IMR-90 (cell line): ENCODE measurements around the gene PCSK2. TPM values are rescaled to one million over a fixed set of nuclear protein-coding genes. Genes with fewer than 3 reads are reported as not detected.

Experiments used
- ATAC-seq: fragments of 200-7000 bp; cut with Tn5 transposase; 2 replicates; pipeline ENCODE4 v1.9.1; 2020; ENCODE audit warnings: low read depth, mild to moderate bottlenecking, moderate library complexity
- BruUV-seq: library from RNA; stranded (reverse); fragments of 400-500 nt; replicated peaks from 2 replicates; lab custom pipeline; 2021; lab: Mats Ljungman, UMichigan
- CTCF ChIA-PET: fragments of 300-600 bp; formaldehyde crosslinking; extraction: SDS; loops from one replicate; lab custom pipeline; 2021; ENCODE audit warnings: antibody characterized with exemption; lab: Yijun Ruan, JAX
- POLR2A ChIA-PET: fragments of 300-600 bp; sonication (Branson Sonifier 250); formaldehyde crosslinking; loops from one replicate; lab custom pipeline; 2022; ENCODE audit warnings: antibody characterized with exemption; ENCODE audit not compliant: unreplicated experiment; lab: Charles Lee
- DNase-seq: peaks from one replicate; pipeline ENCODE4 v3.0.0; 2013
- H2AFZ ChIP-seq: replicated peaks from 2 replicates; pipeline ENCODE3; 2013; ENCODE audit warnings: low read length, mild to moderate bottlenecking; ENCODE audit not compliant: poor library complexity
- H2AK5ac ChIP-seq: 2 replicates; pipeline ENCODE4 v1.6.1; 2013; ENCODE audit warnings: low read depth, low read length, inconsistent platforms
- H2AK9ac ChIP-seq: replicated peaks from 2 replicates; pipeline ENCODE3; 2013; ENCODE audit warnings: mild to moderate bottlenecking, low read depth, low read length, moderate library complexity; ENCODE audit not compliant: poor library complexity
- H2BK120ac ChIP-seq: 2 replicates; pipeline ENCODE4 v1.6.1; 2013; ENCODE audit warnings: low read depth, low read length, inconsistent platforms
- H2BK15ac ChIP-seq: 3 replicates; pipeline ENCODE4 v1.6.1; 2013; ENCODE audit warnings: low read depth, low read length, inconsistent platforms
- H2BK20ac ChIP-seq: 2 replicates; pipeline ENCODE4 v1.6.1; 2013; ENCODE audit warnings: low read depth, mild to moderate bottlenecking, inconsistent platforms, low read length, moderate library complexity
- H2BK5ac ChIP-seq: 2 replicates; pipeline ENCODE4 v1.6.1; 2013; ENCODE audit warnings: mild to moderate bottlenecking, low read depth, low read length, inconsistent platforms; ENCODE audit not compliant: poor library complexity, severe bottlenecking
- H3K14ac ChIP-seq: replicated peaks from 2 replicates; pipeline ENCODE4 v1.6.1; 2013; ENCODE audit warnings: low read depth, low read length, inconsistent platforms
- H3K18ac ChIP-seq: 2 replicates; pipeline ENCODE4 v1.6.1; 2013; ENCODE audit warnings: low read depth, low read length, control low read depth
- H3K23ac ChIP-seq: 2 replicates; pipeline ENCODE4 v1.6.1; 2013; ENCODE audit warnings: low read depth, low read length, inconsistent platforms
- H3K27ac ChIP-seq: 2 replicates; pipeline ENCODE4 v1.5.1; 2013; ENCODE audit warnings: mild to moderate bottlenecking, control low read depth, low read length; ENCODE audit not compliant: insufficient read depth
- H3K27me3 ChIP-seq: 2 replicates; pipeline ENCODE4 v1.6.1; 2013; ENCODE audit warnings: low read length; ENCODE audit not compliant: control insufficient read depth, insufficient read depth
- H3K36me3 ChIP-seq: 2 replicates; pipeline ENCODE4 v1.6.1; 2013; ENCODE audit warnings: low read length, mixed read lengths; ENCODE audit not compliant: control insufficient read depth, insufficient read depth
- H3K4ac ChIP-seq: 2 replicates; pipeline ENCODE4 v1.6.1; 2013; ENCODE audit warnings: low read depth, low read length, inconsistent platforms
- H3K4me1 ChIP-seq: 2 replicates; pipeline ENCODE4 v1.6.1; 2013; ENCODE audit warnings: low read length, mixed read lengths; ENCODE audit not compliant: control insufficient read depth, insufficient read depth
- H3K4me2 ChIP-seq: 2 replicates; pipeline ENCODE4 v1.6.1; 2013; ENCODE audit warnings: low read depth, mild to moderate bottlenecking, control low read depth, low read length, moderate library complexity
- H3K4me3 ChIP-seq: 2 replicates; pipeline ENCODE4 v1.5.1; 2013; ENCODE audit warnings: low read depth, mild to moderate bottlenecking, control low read depth, low read length, moderate library complexity; ENCODE audit not compliant: insufficient read depth
- H3K56ac ChIP-seq: 2 replicates; pipeline ENCODE4 v1.6.1; 2013; ENCODE audit warnings: low read length, inconsistent platforms; ENCODE audit not compliant: insufficient read depth; ENCODE audit errors: extremely low read depth
- H3K79me1 ChIP-seq, 2 experiments: 2 replicates each; pipeline ENCODE4 v1.6.1; 2013; ENCODE audit warnings: low read length in 2 of 2, inconsistent platforms in 1 of 2, low read depth in 1 of 2
- H3K9ac ChIP-seq: 2 replicates; pipeline ENCODE4 v1.6.1; 2013; ENCODE audit warnings: low read depth, low read length, control low read depth
- H3K9me1 ChIP-seq: 2 replicates; pipeline ENCODE4 v1.6.1; 2013; ENCODE audit warnings: low read length, inconsistent platforms; ENCODE audit not compliant: insufficient read depth
- H3K9me3 ChIP-seq: 2 replicates; pipeline ENCODE4 v1.6.1; 2013; ENCODE audit warnings: low read length; ENCODE audit not compliant: control insufficient read depth, insufficient read depth
- H4K20me1 ChIP-seq: 2 replicates; pipeline ENCODE4 v1.6.1; 2013; ENCODE audit warnings: low read length, inconsistent platforms; ENCODE audit not compliant: insufficient read depth
- H4K5ac ChIP-seq: 2 replicates; pipeline ENCODE4 v1.6.1; 2013; ENCODE audit warnings: mild to moderate bottlenecking, low read depth, low read length, control low read depth
- H4K8ac ChIP-seq, 2 experiments: 2 replicates each; pipeline ENCODE4 v1.6.1; 2013; ENCODE audit warnings: low read depth in 2 of 2, low read length in 2 of 2, control low read depth in 1 of 2, inconsistent platforms in 1 of 2
- H4K91ac ChIP-seq: 2 replicates; pipeline ENCODE4 v1.6.1; 2013; ENCODE audit warnings: low read depth, low read length, inconsistent platforms; ENCODE audit not compliant: insufficient read depth
- ELK1 ChIP-seq: fragments of 150-350 bp; IDR thresholded peaks from 2 replicates; pipeline ENCODE4 v1.6.1; 2016; ENCODE audit warnings: low read depth, mild to moderate bottlenecking, low read length, moderate library complexity, borderline replicate concordance
- WGBS, 2 experiments: methylation state at CpG; one replicate each; pipeline versions ENCODE4 v1.1.5 to v1.1.7; 2013; ENCODE audit warnings: missing lambda C conversion rate in 2 of 2; ENCODE audit not compliant: insufficient read length in 1 of 2; ENCODE audit errors: extremely low coverage in 2 of 2; 5-methylcytosine and 5-hydroxymethylcytosine counted together
- dilution Hi-C: fragments of 300-500 bp; cut with HindIII; formaldehyde crosslinking; loops from one replicate; pipeline ENCODE4 v1.14.3; 2018; ENCODE audit warnings: low sequenced_read_pairs; ENCODE audit not compliant: unreplicated experiment
- in situ Hi-C: fragments of 300-500 bp; cut with MboI; formaldehyde crosslinking; loops from 3 replicates; pipeline ENCODE4 v1.14.3; 2019; ENCODE audit warnings: low sequenced_read_pairs, inconsistent platforms, mixed read lengths
- intact Hi-C: fragments of 100-400 bp; cut with micrococcal nuclease; formaldehyde crosslinking; loops from 2 replicates; pipeline ENCODE4 v1.10.0; 2022
- polyA plus RNA-seq, 3 experiments: library from polyadenylated mRNA; depleted of rRNA; stranded (reverse); fragments of >200 nt; gene quantifications; 2 replicates each; pipeline ENCODE4 v1.2.3, GENCODE V29; 2012; ENCODE audit warnings: low replicate concordance in 1 of 3
- total RNA-seq: library from RNA; depleted of rRNA; stranded (reverse); fragments of >200 nt; gene quantifications from 2 replicates; pipeline ENCODE4 v1.2.3, GENCODE V29; 2012

PCSK2 gene
- total and polyA plus RNA-seq, 2 of the 4 experiments (the other 2 are of a cell fraction), result not detected

DNA sequence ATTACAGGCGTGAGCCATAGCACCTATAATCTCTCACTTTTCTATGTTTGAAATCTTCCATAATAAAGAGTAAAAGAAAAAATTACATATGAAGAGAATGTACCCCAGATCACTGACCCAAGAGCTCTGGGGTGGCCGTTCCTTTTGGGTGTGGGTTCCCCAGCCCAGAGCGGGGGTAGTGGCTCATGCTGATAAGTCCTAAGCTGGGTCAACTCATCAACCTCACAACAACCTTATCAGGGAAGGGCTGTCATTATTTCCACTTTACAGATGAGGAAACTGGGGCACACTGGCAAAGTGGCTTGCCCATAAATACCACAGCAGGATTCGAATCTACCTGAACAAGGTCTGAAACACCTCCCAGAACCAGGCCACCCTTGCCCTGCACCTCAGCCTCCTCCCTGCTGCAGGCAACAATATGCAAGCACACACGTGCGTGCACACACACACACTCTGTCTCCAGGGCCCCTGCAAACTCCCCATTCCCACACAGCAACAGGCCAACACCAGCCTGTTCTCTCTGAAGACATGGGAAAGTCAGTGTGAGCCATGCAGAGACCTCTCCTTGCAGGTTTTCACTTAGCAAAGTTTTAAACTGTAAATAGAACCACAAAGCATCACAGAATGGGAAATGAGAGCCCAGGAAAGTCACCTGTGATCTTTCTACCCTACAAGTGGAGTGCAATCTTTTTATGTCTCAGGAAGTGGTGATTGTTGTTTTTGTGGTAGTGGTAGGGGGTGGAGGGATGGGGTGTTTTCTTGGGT lies 276.6 kb downstream of the PCSK2 start:
- Histone ChIP-seq H4K8ac (no peak overlapping the region), H3K36me3 (no peaks in the 10 kb centered on the region), H3K23ac (no peak overlapping the region), H2AK5ac (no peak overlapping the region; the same call in 1 of the 2 replicates), H3K4ac (no peak overlapping the region), H3K4me1 (peaks cover 6% of the 10 kb centered on the region; the same call in 1 of the 2 replicates), H2BK5ac (no peak overlapping the region), H2AFZ (no peak overlapping the region), H3K27me3 (peaks cover 8% of the 10 kb centered on the region; the same call in 1 of the 2 replicates), H4K91ac (no peak overlapping the region), H2BK120ac (no peak overlapping the region), H3K9ac (no peak overlapping the region), H3K4me3 (no peak overlapping the region), H3K9me1 (no peaks in the 10 kb centered on the region), H3K9me3 (no peaks in the 10 kb centered on the region), H3K4me2 (no peak overlapping the region), H4K5ac (no peak overlapping the region), H3K79me1 (no peaks in the 10 kb centered on the region), H2BK15ac (no peak overlapping the region), H2BK20ac (no peak overlapping the region), H3K27ac (no peak overlapping the region), H4K20me1 (no peaks in the 10 kb centered on the region), H3K56ac (no peak overlapping the region), H3K18ac (no peak overlapping the region), H3K14ac (no peak overlapping the region), H2AK9ac (no peak overlapping the region)
- CTCF ChIA-PET, result no interaction called here
- ATAC-seq (no peak), DNase-seq (no peak)
- 60% methylated on average over 1 of the region's 6 CpGs; no CpG with 5 or more reads in 1 of the 2 experiments for WGBS, 2 experiments
- dilution Hi-C loops, result no loop called here
- no TSS peak for BruUV-seq
- in situ Hi-C loops, result loop anchor here (10.0 kb wide), 1 partner anchor 771 kb away; no protein-coding TSS in a partner anchor
- no peak for TF ChIP-seq ELK1
- intact Hi-C loops, result loop anchor here (2.0 to 10.0 kb wide), 2 partner anchors 111 to 493 kb away; no protein-coding TSS in a partner anchor
- POLR2A ChIA-PET, result no interaction called here
